HEK293 (cell line): ENCODE data around the gene VPS35L.
A peak's percentile ranks its signal among the peaks of the same experiment; 100 is the strongest.

Experiments
- HOXC10 ChIP-seq: sonication (generic); formaldehyde crosslinking; IDR thresholded peaks from 2 replicates; pipeline ENCODE4 v1.8.1; 2023; ENCODE audit warnings: mild to moderate bottlenecking, missing genetic modification reagents
- KLF10 ChIP-seq: fragments of 450-650 bp; IDR thresholded peaks from 2 replicates; pipeline ENCODE4 v1.5.1; 2018; ENCODE audit warnings: missing biosample characterization, mild to moderate bottlenecking, missing genetic modification characterization
- ZNF155 ChIP-seq: fragments of 450-650 bp; formaldehyde crosslinking; IDR thresholded peaks from 2 replicates; pipeline ENCODE4 v1.5.1; 2016; ENCODE audit warnings: missing biosample characterization, missing genetic modification characterization
- ZNF16 ChIP-seq: fragments of 450-650 bp; formaldehyde crosslinking; IDR thresholded peaks from 2 replicates; pipeline ENCODE4 v1.5.1; 2016; ENCODE audit warnings: low read depth, missing biosample characterization, missing genetic modification characterization
- ZNF19 ChIP-seq: fragments of 450-650 bp; formaldehyde crosslinking; IDR thresholded peaks from 2 replicates; pipeline ENCODE4; 2016; ENCODE audit warnings: missing biosample characterization, missing genetic modification characterization, low read depth
- ZNF366 ChIP-seq: fragments of 450-650 bp; formaldehyde crosslinking; conservative IDR thresholded peaks from 2 replicates; pipeline ENCODE4 v1.5.1; 2016; ENCODE audit warnings: missing biosample characterization, missing genetic modification characterization
- ZNF426 ChIP-seq: fragments of 450-650 bp; formaldehyde crosslinking; IDR thresholded peaks from 2 replicates; pipeline ENCODE4 v1.5.1; 2017; ENCODE audit warnings: missing biosample characterization, missing genetic modification characterization, mild to moderate bottlenecking, inconsistent platforms, moderate library complexity
- ZNF610 ChIP-seq: fragments of 450-650 bp; formaldehyde crosslinking; IDR thresholded peaks from 2 replicates; pipeline ENCODE4 v1.5.1; 2016; ENCODE audit warnings: missing biosample characterization, missing genetic modification characterization, borderline replicate concordance
- ZNF747 ChIP-seq: fragments of 450-650 bp; formaldehyde crosslinking; IDR thresholded peaks from 2 replicates; pipeline ENCODE4 v1.5.1; 2016; ENCODE audit warnings: missing biosample characterization, missing genetic modification characterization
- ZNF76 ChIP-seq: fragments of 450-650 bp; formaldehyde crosslinking; IDR thresholded peaks from 2 replicates; pipeline ENCODE4; 2016; ENCODE audit warnings: low read depth, missing biosample characterization, missing genetic modification characterization, borderline replicate concordance
- ZNF777 ChIP-seq: fragments of 450-650 bp; formaldehyde crosslinking; IDR thresholded peaks from 2 replicates; pipeline ENCODE4 v1.5.1; 2017; ENCODE audit warnings: missing biosample characterization, missing genetic modification characterization, borderline replicate concordance
- TF ChIP-seq, protein P1 (sequence below): fragments of 450-650 bp; formaldehyde crosslinking; IDR thresholded peaks from 2 replicates; pipeline ENCODE4 v1.5.1; 2017; ENCODE audit warnings: missing biosample characterization, missing genetic modification characterization
- TF ChIP-seq, protein P2 (sequence below): fragments of 450-650 bp; IDR thresholded peaks from 2 replicates; pipeline ENCODE4 v1.5.1; 2018; ENCODE audit warnings: missing biosample characterization, mild to moderate bottlenecking, missing genetic modification characterization
- TF ChIP-seq, protein P3 (sequence below): fragments of 450-650 bp; formaldehyde crosslinking; IDR thresholded peaks from 2 replicates; pipeline ENCODE4 v1.5.1; 2016; ENCODE audit warnings: missing biosample characterization, missing genetic modification characterization
- TF ChIP-seq, protein P4 (sequence below): fragments of 450-650 bp; formaldehyde crosslinking; IDR thresholded peaks from 2 replicates; pipeline ENCODE4 v1.5.1; 2016; ENCODE audit warnings: missing biosample characterization, missing genetic modification characterization, borderline replicate concordance
- TF ChIP-seq, protein P5 (sequence below): fragments of 450-650 bp; formaldehyde crosslinking; IDR thresholded peaks from 2 replicates; pipeline ENCODE4 v1.5.1; 2017; ENCODE audit warnings: missing biosample characterization, missing genetic modification characterization

VPS35L gene

DNA sequence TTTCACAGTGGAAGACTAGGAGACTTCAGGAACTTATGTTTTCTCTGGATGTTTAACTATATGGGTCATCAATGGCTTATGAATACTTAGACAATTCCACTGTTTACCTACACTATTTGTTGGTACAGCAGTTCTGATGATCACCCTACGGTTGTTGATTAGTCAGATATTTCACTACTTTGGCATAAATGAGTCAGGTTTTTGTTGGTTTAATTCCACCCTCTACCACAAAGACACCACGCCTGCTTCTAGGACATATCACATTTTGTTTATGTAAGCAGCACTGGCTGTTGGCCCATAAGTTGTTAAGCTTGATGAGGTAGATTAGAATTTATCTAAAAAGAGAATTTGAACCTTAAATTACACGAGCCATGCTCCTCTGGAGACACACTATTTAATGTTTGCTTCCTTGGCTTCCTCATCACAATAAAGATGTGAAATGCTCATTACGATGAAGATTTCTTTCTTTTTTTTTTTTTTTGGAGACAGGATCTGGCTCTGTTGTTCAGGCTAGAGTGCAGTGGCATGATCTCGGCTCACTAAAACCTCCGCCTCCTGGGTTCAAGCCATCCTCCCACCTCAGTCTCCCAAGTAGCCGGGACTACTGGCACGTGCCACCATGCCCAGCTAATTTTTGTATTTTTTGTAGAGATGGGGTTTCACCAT lies 37.9 kb upstream of the VPS35L start (continued):
- TF ChIP-seq ZNF16 (tag by site-specific recombination): no peak
- TF ChIP-seq ZNF777 (tag by site-specific recombination): no peak
- TF ChIP-seq, protein P1, sequence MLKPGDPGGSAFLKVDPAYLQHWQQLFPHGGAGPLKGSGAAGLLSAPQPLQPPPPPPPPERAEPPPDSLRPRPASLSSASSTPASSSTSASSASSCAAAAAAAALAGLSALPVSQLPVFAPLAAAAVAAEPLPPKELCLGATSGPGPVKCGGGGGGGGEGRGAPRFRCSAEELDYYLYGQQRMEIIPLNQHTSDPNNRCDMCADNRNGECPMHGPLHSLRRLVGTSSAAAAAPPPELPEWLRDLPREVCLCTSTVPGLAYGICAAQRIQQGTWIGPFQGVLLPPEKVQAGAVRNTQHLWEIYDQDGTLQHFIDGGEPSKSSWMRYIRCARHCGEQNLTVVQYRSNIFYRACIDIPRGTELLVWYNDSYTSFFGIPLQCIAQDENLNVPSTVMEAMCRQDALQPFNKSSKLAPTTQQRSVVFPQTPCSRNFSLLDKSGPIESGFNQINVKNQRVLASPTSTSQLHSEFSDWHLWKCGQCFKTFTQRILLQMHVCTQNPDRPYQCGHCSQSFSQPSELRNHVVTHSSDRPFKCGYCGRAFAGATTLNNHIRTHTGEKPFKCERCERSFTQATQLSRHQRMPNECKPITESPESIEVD (tag by site-specific recombination): peak; percentile 93
- TF ChIP-seq ZNF155 (tag by site-specific recombination): no peak
- no peak for TF ChIP-seq HOXC10 (CRISPR knock-in tag)
- TF ChIP-seq ZNF76 (tag by site-specific recombination): no peak
- no peak for TF ChIP-seq ZNF747 (tag by site-specific recombination)
- TF ChIP-seq ZNF610 (tag by site-specific recombination): no peak
- peak; percentile 55 for TF ChIP-seq KLF10
- TF ChIP-seq, protein P2, sequence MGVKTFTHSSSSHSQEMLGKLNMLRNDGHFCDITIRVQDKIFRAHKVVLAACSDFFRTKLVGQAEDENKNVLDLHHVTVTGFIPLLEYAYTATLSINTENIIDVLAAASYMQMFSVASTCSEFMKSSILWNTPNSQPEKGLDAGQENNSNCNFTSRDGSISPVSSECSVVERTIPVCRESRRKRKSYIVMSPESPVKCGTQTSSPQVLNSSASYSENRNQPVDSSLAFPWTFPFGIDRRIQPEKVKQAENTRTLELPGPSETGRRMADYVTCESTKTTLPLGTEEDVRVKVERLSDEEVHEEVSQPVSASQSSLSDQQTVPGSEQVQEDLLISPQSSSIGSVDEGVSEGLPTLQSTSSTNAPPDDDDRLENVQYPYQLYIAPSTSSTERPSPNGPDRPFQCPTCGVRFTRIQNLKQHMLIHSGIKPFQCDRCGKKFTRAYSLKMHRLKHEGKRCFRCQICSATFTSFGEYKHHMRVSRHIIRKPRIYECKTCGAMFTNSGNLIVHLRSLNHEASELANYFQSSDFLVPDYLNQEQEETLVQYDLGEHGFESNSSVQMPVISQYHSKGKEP (tag by site-specific recombination): 0 out of 2 replicates have a peak, but pooled peaks have one; percentile 16
- no peak for TF ChIP-seq ZNF19 (tag by site-specific recombination)
- TF ChIP-seq, protein P3, sequence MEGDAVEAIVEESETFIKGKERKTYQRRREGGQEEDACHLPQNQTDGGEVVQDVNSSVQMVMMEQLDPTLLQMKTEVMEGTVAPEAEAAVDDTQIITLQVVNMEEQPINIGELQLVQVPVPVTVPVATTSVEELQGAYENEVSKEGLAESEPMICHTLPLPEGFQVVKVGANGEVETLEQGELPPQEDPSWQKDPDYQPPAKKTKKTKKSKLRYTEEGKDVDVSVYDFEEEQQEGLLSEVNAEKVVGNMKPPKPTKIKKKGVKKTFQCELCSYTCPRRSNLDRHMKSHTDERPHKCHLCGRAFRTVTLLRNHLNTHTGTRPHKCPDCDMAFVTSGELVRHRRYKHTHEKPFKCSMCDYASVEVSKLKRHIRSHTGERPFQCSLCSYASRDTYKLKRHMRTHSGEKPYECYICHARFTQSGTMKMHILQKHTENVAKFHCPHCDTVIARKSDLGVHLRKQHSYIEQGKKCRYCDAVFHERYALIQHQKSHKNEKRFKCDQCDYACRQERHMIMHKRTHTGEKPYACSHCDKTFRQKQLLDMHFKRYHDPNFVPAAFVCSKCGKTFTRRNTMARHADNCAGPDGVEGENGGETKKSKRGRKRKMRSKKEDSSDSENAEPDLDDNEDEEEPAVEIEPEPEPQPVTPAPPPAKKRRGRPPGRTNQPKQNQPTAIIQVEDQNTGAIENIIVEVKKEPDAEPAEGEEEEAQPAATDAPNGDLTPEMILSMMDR (tag by site-specific recombination): no peak
- no peak for TF ChIP-seq ZNF426 (tag by site-specific recombination)
- TF ChIP-seq, protein P4, sequence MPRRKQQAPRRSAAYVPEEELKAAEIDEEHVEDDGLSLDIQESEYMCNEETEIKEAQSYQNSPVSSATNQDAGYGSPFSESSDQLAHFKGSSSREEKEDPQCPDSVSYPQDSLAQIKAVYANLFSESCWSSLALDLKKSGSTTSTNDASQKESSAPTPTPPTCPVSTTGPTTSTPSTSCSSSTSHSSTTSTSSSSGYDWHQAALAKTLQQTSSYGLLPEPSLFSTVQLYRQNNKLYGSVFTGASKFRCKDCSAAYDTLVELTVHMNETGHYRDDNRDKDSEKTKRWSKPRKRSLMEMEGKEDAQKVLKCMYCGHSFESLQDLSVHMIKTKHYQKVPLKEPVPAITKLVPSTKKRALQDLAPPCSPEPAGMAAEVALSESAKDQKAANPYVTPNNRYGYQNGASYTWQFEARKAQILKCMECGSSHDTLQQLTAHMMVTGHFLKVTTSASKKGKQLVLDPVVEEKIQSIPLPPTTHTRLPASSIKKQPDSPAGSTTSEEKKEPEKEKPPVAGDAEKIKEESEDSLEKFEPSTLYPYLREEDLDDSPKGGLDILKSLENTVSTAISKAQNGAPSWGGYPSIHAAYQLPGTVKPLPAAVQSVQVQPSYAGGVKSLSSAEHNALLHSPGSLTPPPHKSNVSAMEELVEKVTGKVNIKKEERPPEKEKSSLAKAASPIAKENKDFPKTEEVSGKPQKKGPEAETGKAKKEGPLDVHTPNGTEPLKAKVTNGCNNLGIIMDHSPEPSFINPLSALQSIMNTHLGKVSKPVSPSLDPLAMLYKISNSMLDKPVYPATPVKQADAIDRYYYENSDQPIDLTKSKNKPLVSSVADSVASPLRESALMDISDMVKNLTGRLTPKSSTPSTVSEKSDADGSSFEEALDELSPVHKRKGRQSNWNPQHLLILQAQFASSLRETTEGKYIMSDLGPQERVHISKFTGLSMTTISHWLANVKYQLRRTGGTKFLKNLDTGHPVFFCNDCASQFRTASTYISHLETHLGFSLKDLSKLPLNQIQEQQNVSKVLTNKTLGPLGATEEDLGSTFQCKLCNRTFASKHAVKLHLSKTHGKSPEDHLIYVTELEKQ (tag by site-specific recombination): 0 out of 2 replicates have a peak, but pooled peaks have one; percentile 5
- TF ChIP-seq ZNF366: peak; percentile 75
- TF ChIP-seq, protein P5, sequence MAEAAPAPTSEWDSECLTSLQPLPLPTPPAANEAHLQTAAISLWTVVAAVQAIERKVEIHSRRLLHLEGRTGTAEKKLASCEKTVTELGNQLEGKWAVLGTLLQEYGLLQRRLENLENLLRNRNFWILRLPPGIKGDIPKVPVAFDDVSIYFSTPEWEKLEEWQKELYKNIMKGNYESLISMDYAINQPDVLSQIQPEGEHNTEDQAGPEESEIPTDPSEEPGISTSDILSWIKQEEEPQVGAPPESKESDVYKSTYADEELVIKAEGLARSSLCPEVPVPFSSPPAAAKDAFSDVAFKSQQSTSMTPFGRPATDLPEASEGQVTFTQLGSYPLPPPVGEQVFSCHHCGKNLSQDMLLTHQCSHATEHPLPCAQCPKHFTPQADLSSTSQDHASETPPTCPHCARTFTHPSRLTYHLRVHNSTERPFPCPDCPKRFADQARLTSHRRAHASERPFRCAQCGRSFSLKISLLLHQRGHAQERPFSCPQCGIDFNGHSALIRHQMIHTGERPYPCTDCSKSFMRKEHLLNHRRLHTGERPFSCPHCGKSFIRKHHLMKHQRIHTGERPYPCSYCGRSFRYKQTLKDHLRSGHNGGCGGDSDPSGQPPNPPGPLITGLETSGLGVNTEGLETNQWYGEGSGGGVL: no peak
